MG63 (cell line): ENCODE data around the gene SPRR5. TPM values are rescaled to one million over a fixed set of nuclear protein-coding genes. Genes with fewer than 3 reads are reported as not detected.

Experiments used
- DNase-seq: peaks from one replicate; pipeline ENCODE4 v3.0.0-alpha.2; 2020
- H3K27me3 ChIP-seq: fragments of 250-450 bp; sonication (Bioruptor Pico); 2 replicates; pipeline ENCODE4 v1.5.1; 2020; ENCODE audit warnings: mild to moderate bottlenecking, moderate library complexity
- H3K36me3 ChIP-seq: fragments of 250-450 bp; sonication (Bioruptor Pico); 2 replicates; pipeline ENCODE4 v1.5.1; 2020; ENCODE audit warnings: mild to moderate bottlenecking, moderate library complexity
- H3K4me3 ChIP-seq: fragments of 250-450 bp; sonication (Bioruptor Pico); 2 replicates; pipeline ENCODE4 v1.5.1; 2020; ENCODE audit warnings: mild to moderate bottlenecking, moderate library complexity
- H3K9me3 ChIP-seq: fragments of 250-450 bp; sonication (Bioruptor Pico); 2 replicates; pipeline ENCODE4 v1.5.1; 2020; ENCODE audit warnings: mild to moderate bottlenecking, moderate library complexity
- total RNA-seq: library from RNA; depleted of rRNA; stranded (reverse); fragments of >200 nt; shearing (Covaris generic); gene quantifications from 2 replicates; pipeline ENCODE4 v1.2.3, GENCODE V29; 2014; ENCODE audit warnings: low replicate concordance

Gene SPRR5
- total RNA-seq, 1 experiment from 2014 or later, result not detected

DNA sequence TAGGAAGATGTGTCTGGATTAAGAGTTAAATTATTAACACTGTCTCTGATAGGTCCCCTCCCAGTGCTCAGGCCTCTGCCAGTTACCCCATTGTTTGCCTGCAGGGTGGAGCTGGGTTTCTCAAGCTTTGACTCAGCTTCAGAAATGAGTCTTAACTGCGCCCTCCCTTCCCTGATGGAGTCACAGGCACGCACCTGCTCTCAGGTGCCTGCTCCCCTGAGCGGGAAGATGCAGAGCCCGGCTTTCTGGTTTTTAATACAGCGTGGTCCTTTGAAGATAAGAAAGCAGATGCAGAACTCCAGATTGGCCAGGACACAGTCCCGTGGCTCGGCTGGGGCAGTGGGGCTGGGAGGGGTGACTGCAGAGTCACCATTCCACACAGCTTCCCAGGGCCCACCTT is 20.2 kb downstream of the SPRR5 start:
- no peak for DNase-seq
- Histone ChIP-seq H3K9me3 (no peaks in the 10 kb centered on the region), H3K4me3 (no peak overlapping the region), H3K36me3 (no peaks in the 10 kb centered on the region), H3K27me3 (no peaks in the 10 kb centered on the region)

DNA sequence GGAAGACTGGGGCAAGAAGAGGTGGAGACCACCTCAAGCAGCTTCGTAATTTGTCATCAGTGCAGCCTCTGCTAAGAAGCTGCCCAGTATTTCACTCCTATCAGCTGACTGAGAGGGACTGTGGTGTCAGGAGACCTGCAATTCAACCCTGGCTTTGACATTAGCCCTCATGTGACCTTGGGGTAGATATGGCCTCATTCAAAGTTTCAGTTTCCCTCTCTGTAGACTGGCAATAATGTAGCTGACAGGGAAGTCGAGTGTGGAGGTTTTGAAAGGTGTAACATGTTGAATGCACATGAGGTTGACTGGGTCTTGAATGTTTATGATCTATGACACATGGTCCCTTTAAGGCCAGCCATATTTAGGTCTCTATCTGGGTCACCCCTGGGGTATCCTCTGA is 21.2 kb downstream of the SPRR5 start:
- H3K9me3 ChIP-seq, result no peaks in the 10 kb centered on the region
- no peaks in the 10 kb centered on the region for H3K27me3 ChIP-seq
- no peak for DNase-seq
- H3K36me3 ChIP-seq, result no peaks in the 10 kb centered on the region
- H3K4me3 ChIP-seq, result no peak overlapping the region

DNA sequence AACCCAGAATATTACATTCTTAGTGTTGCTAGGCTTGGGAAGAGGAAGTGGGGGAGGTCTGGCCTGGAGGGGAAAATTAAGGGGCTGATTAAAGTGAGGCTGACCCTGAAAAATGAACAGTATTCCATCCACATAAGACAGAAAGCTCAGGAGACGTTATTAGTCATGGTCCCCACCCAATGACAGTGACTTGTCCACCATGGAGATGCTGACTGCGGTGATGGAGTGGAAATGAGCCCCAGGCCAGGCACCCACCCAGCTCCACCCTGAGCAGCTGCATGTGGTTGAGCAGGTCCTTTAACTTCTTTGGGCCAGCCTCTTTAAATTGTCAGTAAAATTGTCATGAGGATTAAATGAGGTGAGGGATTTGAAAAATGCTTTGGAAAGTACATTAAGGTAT is 22.0 kb downstream of the SPRR5 start:
- DNase-seq, result no peak

DNA sequence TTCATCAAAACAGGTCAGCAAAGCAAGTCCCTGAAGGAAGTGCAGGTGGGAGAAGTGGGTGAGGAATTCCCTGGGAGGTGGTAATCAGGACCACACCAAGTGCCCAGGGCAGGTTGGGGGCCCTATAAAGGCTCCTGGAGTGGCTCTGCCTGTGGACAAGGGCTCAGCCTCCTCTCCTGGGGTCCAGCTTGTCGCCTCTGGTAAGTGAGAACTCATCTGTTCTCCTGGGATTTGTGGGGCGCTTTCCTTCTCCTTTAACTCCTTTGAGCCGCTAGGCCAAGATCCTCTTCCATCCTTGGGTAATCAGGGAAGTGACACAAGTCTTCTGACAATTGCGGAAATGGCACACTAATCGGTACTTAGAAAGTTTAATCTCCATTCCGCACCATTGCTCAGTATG is 23.5 kb downstream of the SPRR5 start, which contains the start of gene SPRR4:
SPRR4 (plus strand) TSS at position 154 of the 400 bp plus-strand sequence. CDS start 1,243 bp downstream, outside the sequence.
- Histone ChIP-seq H3K36me3 (no peaks in the 10 kb centered on the region), H3K9me3 (no peaks in the 10 kb centered on the region), H3K4me3 (no peak within 1 kb of the TSS), H3K27me3 (no peaks in the 10 kb centered on the region)
- DNase-seq, result no peak

More for the DNA sequence above, 22.0 kb downstream of the SPRR5 start:
- Histone ChIP-seq H3K9me3 (no peaks in the 10 kb centered on the region), H3K27me3 (no peaks in the 10 kb centered on the region), H3K36me3 (no peaks in the 10 kb centered on the region), H3K4me3 (no peak overlapping the region)

DNA sequence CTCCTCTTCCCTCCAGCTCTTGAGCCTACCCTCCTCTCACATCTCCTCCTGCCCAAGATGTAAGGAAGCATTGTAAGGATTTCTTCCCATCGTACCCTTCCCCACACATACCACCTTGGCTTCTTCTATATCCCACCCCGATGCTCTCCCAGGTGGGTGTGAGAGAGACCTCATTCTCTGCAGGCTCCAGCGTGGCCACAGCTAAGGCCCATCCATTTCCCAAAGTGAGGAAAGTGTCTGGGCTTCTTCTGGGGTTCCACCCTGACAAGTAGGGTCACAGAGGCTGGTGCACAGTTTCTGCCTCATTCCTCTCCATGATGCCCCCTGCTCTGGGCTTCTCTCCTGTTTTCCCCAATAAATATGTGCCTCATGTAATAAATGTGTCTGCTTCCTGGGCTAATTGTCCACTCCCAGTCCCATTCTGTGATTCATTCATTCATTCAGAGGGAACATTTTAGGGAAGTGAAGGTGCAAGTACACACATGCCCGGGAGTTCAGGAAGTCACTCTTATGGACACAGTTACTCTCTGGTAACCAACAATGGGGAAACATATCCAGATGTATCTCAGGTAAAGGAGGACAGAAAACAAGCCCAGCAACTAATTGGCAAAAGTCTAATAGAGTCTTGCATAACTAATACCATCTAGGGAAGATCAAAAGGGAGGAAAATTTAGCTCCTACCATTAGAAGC is 25.3 kb downstream of the SPRR5 start:
- Histone ChIP-seq H3K36me3 (no peaks in the 10 kb centered on the region), H3K27me3 (no peaks in the 10 kb centered on the region), H3K4me3 (no peak overlapping the region), H3K9me3 (no peaks in the 10 kb centered on the region)
- DNase-seq, result no peak

DNA sequence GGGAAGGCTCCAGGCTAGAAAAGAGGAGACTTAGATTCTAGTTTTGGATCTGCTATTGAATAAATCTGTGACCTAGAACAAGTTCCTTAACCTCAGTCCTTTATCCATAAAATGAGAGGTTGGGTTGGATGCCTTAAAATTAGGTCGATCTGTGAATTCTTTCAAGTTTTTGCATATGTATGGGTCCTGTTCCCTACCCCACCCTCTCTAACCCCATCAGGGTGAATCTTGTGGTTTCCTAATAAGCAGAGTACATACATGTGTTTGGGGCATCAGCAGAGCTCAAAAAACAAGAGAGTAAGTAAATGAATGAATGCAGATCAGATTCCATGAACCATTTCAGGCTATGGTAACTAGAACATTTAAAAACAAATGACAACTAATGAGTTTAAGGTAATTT is 29.7 kb downstream of the SPRR5 start:
- no peak overlapping the region for H3K4me3 ChIP-seq
- no peaks in the 10 kb centered on the region for H3K9me3 ChIP-seq
- peaks cover 7% of the 10 kb centered on the region; the same call in 1 of the 2 replicates for H3K27me3 ChIP-seq
- H3K36me3 ChIP-seq, result no peaks in the 10 kb centered on the region
- DNase-seq, result no peak

DNA sequence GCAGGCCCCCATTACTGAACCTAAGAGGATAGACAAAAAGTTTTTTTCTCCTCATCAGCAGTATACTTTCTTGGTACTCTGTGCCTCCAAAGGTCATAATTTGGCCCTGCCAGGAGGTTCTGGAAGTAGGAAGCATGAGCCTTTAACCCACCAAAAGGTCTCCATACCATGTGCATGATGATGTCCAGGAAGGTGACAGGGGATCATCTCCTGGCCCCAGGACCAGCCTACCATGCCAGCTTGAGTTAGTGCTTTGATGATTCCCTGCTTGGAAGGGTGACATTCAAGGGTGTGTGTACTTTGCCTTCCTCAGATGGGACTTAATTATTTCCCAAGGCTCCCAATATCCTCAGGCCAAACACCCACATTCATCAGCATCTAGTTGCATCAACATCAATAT is 30.6 kb downstream of the SPRR5 start:
- H3K4me3 ChIP-seq, result no peak overlapping the region
- no peak for DNase-seq

DNA sequence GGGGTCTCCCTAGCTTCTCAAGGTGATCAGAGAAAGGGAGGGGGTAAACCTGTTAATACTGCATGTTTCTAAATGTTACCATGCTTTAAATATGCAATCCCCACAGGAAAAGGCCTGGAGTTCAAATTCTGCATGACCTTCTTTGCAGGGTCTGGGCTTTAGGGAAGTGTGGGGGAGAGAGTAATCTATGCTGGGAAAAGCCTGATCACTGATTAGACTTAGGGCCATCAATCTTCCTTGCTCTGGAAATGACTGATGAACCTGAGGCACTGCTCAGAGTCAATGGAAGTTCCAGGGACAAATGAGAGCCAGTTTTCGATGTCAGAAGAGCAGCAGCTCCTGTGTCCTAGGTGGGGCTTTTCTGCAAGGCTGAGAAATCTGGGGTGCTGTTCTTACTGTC is 33.7 kb downstream of the SPRR5 start:
- H3K27me3 ChIP-seq, result peaks cover 7% of the 10 kb centered on the region; the same call in 1 of the 2 replicates
- H3K9me3 ChIP-seq, result no peaks in the 10 kb centered on the region
- H3K36me3 ChIP-seq, result no peaks in the 10 kb centered on the region
- DNase-seq, result no peak
- H3K4me3 ChIP-seq, result no peak overlapping the region

More for the DNA sequence above, 30.6 kb downstream of the SPRR5 start:
- Histone ChIP-seq H3K36me3 (no peaks in the 10 kb centered on the region), H3K27me3 (peaks cover 7% of the 10 kb centered on the region; the same call in 1 of the 2 replicates), H3K9me3 (no peaks in the 10 kb centered on the region)

DNA sequence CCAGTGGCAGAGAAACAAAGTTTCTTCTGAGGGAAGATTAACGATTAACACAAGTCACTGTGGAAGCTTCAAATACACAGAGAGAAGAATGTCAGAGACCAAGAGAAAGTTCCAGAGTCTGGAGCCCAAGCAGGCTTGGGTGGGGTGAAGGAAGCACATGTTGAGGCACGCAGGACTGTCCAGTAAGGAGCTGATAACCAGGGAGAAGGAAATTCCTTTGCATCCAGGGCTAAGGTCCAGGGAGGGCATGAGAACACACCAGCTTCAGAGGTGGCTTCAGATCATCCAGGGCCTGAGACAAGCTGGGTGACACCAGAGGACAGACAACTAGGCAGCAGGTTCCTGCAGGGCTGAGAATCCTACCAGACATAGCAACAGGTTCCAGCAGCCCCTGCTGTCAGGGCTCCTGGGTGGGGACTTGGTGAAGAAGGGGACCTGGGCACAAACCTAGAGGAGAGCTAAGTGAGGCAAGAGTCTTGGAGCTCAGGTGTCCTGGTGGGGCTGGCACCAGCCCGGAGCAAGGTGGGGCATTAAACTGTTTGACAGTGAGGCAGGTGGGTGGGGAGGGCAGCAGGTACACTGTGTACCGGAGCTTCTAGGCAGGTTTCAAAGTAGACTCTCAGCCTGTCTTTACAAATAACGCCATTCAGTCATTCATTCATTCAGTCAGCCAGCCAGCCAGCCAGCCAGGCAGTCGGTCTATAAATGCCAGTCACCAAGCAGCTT is 34.3 kb downstream of the SPRR5 start:
- DNase-seq, result no peak
- Histone ChIP-seq H3K9me3 (no peaks in the 10 kb centered on the region), H3K36me3 (no peaks in the 10 kb centered on the region), H3K27me3 (peaks cover 7% of the 10 kb centered on the region; the same call in 1 of the 2 replicates), H3K4me3 (no peak overlapping the region)

DNA sequence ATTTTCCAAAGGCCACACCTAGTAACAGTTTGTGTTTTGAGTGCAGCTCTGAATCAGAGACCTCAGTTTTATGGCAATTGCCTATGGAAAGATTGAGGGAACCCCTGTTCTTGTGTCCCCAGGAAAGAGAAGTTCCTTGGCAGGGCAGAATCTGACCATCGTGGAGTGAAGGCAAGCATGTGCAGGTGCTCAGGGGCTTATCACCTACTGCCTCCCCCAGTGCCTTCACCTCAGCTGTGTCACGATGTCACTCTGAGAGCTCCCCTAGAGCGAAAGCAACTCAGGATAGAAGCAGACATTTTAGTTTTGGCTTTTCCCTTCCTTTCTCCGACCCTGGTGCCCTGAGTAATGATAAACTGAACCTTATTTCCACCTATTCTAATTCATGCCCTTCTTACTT is 35.1 kb downstream of the SPRR5 start:
- no peak for DNase-seq
- no peaks in the 10 kb centered on the region for H3K36me3 ChIP-seq
- H3K9me3 ChIP-seq, result no peaks in the 10 kb centered on the region
- peaks cover 7% of the 10 kb centered on the region; the same call in 1 of the 2 replicates for H3K27me3 ChIP-seq
- H3K4me3 ChIP-seq, result no peak overlapping the region

DNA sequence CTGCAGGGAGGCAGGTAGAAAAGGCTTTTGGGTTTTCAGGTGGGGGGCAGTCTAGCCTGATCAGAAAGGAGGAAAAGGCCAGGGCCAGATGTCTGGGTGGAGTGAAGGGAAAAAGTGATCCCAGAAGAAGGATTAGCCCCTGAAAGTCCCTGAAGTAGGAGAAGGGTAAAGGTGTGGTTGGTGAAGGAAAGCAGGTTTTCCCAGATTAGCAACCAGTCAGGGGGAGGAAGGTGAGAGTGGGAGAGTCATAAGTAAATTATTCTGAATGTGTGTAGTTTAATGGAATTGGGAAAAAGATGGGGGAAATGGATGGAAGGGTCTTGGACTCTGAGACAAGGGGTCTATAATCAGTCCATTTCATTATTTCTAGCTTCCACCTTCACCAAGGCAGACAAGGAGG is 36.2 kb downstream of the SPRR5 start:
- Histone ChIP-seq H3K27me3 (peaks cover 9% of the 10 kb centered on the region; the same call in 1 of the 2 replicates), H3K9me3 (0 out of 2 replicates have a peak, but pooled peaks cover under 1% of the 10 kb centered on the region), H3K4me3 (no peak overlapping the region), H3K36me3 (no peaks in the 10 kb centered on the region)
- DNase-seq, result no peak

DNA sequence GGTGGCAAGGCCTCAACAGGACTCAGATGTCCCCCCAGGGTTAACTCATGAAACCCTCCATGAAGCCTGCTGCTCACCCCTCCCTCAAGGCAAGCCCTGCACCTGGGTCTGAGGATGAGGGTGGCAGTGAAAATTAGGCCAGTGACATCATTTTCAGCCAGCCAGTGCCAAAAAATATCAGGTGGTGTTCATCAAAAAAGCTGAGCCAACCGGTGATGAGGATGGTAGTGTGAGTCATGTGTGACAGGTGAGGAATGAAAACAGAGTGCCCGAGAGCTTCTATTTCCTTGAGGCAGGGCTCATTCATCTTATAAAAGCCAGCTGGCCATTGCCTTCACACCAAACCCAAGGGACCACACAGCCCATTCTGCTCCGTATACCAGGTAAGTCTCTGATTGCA is 36.7 kb downstream of the SPRR5 start, which contains the start of gene SPRR1A:
SPRR1A (plus strand) TSS at position 339 of the 400 bp plus-strand sequence. CDS start 1,150 bp downstream, outside the sequence.
- no peaks in the 10 kb centered on the region for H3K36me3 ChIP-seq

DNA sequence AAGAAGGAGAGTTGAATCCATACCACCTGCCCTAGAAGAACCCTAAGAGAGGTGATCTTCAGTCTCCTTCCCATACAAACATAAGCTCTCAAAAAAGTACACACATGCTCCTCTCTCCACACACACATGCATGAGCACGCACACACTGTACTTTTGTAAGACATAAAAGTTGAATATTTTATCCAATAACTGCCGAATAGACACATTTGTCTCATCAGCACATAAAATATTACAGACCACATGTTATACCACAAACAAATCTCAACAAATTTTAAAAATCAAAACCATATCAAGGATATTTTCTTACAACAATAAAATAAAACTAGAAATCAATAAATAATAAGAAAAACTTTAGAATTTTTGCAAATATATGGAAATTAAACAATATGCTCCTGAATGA is 39.6 kb downstream of the SPRR5 start:
- Histone ChIP-seq H3K4me3 (no peak overlapping the region), H3K27me3 (peaks cover 16% of the 10 kb centered on the region; the same call in 1 of the 2 replicates), H3K9me3 (0 out of 2 replicates have a peak, but pooled peaks cover 3% of the 10 kb centered on the region), H3K36me3 (no peaks in the 10 kb centered on the region)
- no peak for DNase-seq

More for the DNA sequence above, 36.7 kb downstream of the SPRR5 start, which contains the start of gene SPRR1A:
- DNase-seq, result no peak
- H3K9me3 ChIP-seq, result 0 out of 2 replicates have a peak, but pooled peaks cover 3% of the 10 kb centered on the region
- no peak within 1 kb of the TSS for H3K4me3 ChIP-seq
- peaks cover 7% of the 10 kb centered on the region; the same call in 1 of the 2 replicates for H3K27me3 ChIP-seq

DNA sequence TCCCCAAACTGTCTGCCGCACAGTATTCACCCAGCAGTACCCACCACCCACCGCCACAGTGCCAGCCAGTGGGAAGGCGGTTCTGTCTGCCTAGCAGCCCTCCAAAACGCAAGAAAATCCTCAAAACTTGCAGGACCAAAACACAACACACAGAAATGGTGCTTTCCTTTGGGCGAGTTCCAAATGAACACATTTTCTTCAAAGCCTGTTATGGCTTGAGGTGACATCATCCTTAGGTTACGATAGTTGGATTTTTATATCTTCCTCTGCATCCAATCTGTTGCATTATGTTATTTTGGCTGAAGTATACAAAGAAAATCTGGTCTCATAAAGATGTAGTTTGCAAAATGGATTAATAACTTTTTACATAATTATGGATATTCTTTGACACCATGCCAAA is 46.2 kb downstream of the SPRR5 start:
- peaks cover 21% of the 10 kb centered on the region; the same call in 1 of the 2 replicates for H3K27me3 ChIP-seq
- H3K4me3 ChIP-seq, result no peak overlapping the region
- H3K36me3 ChIP-seq, result no peaks in the 10 kb centered on the region
- DNase-seq, result no peak
- H3K9me3 ChIP-seq, result 0 out of 2 replicates have a peak, but pooled peaks cover 3% of the 10 kb centered on the region

DNA sequence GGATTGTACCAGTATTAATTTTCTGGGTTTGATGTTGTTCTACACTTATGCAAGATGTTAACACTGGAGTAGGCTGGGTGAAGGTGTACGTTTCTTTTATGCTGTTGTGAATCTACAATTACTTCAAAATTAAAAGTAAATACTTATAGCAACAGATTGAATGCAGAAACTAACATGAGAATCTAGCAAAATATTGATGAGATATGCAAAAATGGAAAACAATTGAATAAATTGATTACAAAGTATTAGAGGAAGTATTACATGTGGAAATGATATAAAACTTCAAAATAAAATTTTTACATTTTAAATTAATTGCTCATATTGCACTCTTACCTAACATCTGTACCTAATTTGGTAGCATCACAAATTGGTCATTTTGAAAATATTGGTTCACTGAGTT is 48.8 kb downstream of the SPRR5 start:
- Histone ChIP-seq H3K36me3 (no peaks in the 10 kb centered on the region), H3K4me3 (no peak overlapping the region), H3K27me3 (peaks cover 9% of the 10 kb centered on the region; the same call in 1 of the 2 replicates), H3K9me3 (no peaks in the 10 kb centered on the region)
- DNase-seq, result no peak

DNA sequence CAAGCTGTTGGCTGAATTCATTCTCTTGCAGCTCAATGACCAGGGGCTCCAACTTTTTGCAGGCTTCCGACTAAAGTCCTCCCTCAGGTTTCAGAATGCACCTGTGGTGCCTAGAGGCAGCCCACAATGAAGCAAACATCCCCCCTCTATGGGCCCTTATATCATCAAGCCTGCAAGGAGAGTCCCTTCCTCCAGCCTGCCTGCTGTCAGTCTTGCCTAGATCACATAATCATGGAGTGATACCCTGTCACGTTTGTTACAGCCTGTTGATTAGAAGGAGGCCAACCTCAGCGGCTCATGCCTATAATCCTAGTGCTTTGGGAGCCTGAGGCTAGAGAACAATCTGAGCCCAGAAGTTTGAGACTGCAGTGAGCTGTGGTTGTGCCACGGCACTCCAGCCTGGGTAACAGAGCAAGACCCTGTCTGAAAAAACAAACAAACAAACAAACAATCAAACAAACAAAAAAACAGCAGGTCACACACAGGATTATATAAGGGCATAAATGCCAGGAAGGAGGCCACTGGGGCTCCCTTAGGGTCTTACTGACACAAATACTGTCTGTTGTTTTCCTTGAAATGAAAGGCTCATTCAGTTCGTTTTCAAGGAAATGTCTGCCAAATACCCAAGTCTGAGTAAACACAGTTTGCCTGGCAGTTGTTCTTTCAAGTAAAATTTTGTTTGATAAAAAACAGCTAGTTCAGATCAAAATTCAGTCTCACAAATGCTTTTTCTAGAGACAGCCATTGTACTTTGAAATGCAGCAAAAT is 49.8 kb downstream of the SPRR5 start:
- Histone ChIP-seq H3K4me3 (no peak overlapping the region), H3K36me3 (no peaks in the 10 kb centered on the region), H3K9me3 (no peaks in the 10 kb centered on the region), H3K27me3 (peaks cover 7% of the 10 kb centered on the region; the same call in 1 of the 2 replicates)
- DNase-seq, result no peak
